SK-N-SH treated with all-trans-retinoic acid at 6 μM for 48 hours (cell line): Measurements from ENCODE around the gene MACC1.

Source experiments
- CREB5 ChIP-seq: fragments of 250-450 bp; sonication (Bioruptor Pico); IDR thresholded peaks from 2 replicates; pipeline ENCODE4 v1.5.1; 2020; ENCODE audit warnings: low read depth, mild to moderate bottlenecking, moderate library complexity
- CSDC2 ChIP-seq: fragments of 250-450 bp; sonication (Bioruptor Pico); IDR thresholded peaks from 2 replicates; pipeline ENCODE4 v1.5.0; 2020; ENCODE audit warnings: mild to moderate bottlenecking, moderate library complexity
- GLIS3 ChIP-seq: fragments of 250-450 bp; sonication (Bioruptor Pico); IDR thresholded peaks from 2 replicates; pipeline ENCODE4 v1.5.0; 2020; ENCODE audit warnings: mild to moderate bottlenecking, moderate library complexity
- PPARA ChIP-seq: fragments of 250-450 bp; sonication (Bioruptor Pico); IDR thresholded peaks from 2 replicates; pipeline ENCODE4 v1.5.0; 2020; ENCODE audit warnings: mild to moderate bottlenecking, borderline replicate concordance
- ZFP30 ChIP-seq: fragments of 450-650 bp; formaldehyde crosslinking; IDR thresholded peaks from 2 replicates; pipeline ENCODE4 v1.5.0; 2022; ENCODE audit warnings: mild to moderate bottlenecking, moderate library complexity
- ZNF8 ChIP-seq: fragments of 450-650 bp; formaldehyde crosslinking; IDR thresholded peaks from 2 replicates; pipeline ENCODE4 v1.5.0; 2020; ENCODE audit warnings: mild to moderate bottlenecking, moderate library complexity

GRCh38 chr7:20236790-20237189 is 19.6 kb upstream of the MACC1 start:
- TF ChIP-seq PPARA (no peak), ZFP30 (no peak), GLIS3 (no peak), CSDC2 (CRISPR knock-in tag) (no peak), ZNF8 (CRISPR knock-in tag) (no peak), CREB5 (CRISPR knock-in tag) (no peak)
